Muscle layer of duodenum (tissue), 2 donors: ENCODE results near the gene LCLAT1.

Experiments
- H3K27ac ChIP-seq: one replicate; pipeline ENCODE4 v1.7.0; 2013; ENCODE audit warnings: mild to moderate bottlenecking, low read length
- H3K27me3 ChIP-seq: one replicate; pipeline ENCODE4 v1.7.0; 2013; ENCODE audit warnings: low read depth, mild to moderate bottlenecking, control low read depth, low read length
- H3K36me3 ChIP-seq, 2 donors: one replicate each; pipeline ENCODE4 v1.7.0; 2013; ENCODE audit warnings: low read length in 2 of 2, control low read depth in 1 of 2, mild to moderate bottlenecking in 1 of 2; ENCODE audit not compliant: insufficient read depth in 2 of 2, control insufficient read depth in 1 of 2
- H3K4me1 ChIP-seq, 2 donors: one replicate each; pipeline ENCODE4 v1.7.0; 2013; ENCODE audit warnings: low read length in 2 of 2, mild to moderate bottlenecking in 2 of 2, control low read depth in 1 of 2, moderate library complexity in 1 of 2; ENCODE audit not compliant: insufficient read depth in 2 of 2, control insufficient read depth in 1 of 2
- H3K4me3 ChIP-seq, 2 donors: one replicate each; pipeline ENCODE4 v1.7.0; 2013; ENCODE audit warnings: low read length in 2 of 2, low read depth in 1 of 2, mild to moderate bottlenecking in 1 of 2
- H3K9me3 ChIP-seq, 2 donors: one replicate each; pipeline ENCODE4 v1.7.0; 2013; ENCODE audit warnings: low read length in 2 of 2, control low read depth in 1 of 2, mild to moderate bottlenecking in 1 of 2; ENCODE audit not compliant: control insufficient read depth in 1 of 2
- donor health status: healthy.

LCLAT1 gene

DNA sequence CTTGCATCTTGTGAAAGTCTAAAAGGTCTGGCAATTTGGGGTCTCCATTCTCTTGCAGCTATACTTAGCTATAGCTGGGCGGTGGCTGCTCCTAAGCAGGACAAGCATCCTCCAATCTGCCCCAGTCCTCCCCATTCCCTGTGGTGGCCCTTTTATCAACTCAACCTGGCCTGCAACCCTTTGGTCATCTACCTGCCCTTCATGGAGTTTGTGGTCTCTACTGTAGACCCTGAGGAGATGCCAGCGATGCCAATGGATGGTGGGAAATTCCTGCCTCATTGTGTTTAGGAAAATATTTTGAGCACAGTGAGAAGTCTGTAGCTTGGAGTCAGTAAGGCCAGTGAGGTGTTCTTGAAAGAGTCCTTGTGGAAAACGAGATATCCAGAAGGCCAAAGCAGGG is 216.8 kb downstream of the LCLAT1 start:
- H3K4me3 ChIP-seq: no peak overlapping the region
- H3K4me1 ChIP-seq: peaks cover 6 to 16% of the 10 kb centered on the region in 2 donors
- no peaks in the 10 kb centered on the region for H3K36me3 ChIP-seq
- no peaks in the 10 kb centered on the region for H3K27me3 ChIP-seq
- H3K27ac ChIP-seq: no peak overlapping the region
- peaks cover 0 to 3% of the 10 kb centered on the region in 2 donors for H3K9me3 ChIP-seq

DNA sequence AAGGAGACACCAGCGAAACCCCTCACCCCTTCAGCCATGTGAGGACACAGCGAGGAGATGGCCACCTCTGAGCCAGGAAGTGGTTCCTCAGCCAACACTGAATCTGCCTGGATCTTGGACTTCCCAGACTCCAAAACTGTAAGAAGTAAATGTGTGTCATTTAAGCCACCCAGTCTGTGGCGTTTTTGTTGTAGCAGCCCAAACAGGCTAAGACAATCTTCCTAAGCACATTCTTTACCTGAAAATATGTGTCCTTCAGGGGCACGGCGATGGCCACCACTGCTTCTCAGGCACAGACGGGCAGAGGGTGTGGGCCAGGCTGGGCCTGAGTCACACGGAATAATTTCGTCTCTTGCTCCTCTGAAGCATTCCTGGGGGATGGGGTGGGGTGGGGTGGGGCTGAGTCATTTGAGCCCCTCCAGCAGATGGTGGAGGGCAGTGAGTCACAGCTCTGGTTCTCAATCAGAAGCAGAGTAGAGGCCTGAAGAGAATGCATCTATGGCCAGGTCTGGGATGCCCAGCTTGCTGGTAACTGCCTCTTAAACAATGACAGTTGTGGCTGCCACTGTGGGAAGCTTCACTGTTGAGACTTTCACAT is 217.8 kb downstream of the LCLAT1 start:
- Histone ChIP-seq H3K27ac (peak overlapping the region; percentile 27), H3K36me3 (no peaks in the 10 kb centered on the region), H3K4me1 (peaks cover 6 to 16% of the 10 kb centered on the region in 2 donors), H3K9me3 (peaks cover 2 to 4% of the 10 kb centered on the region in 2 donors), H3K4me3 (no peak overlapping the region), H3K27me3 (no peaks in the 10 kb centered on the region)

DNA sequence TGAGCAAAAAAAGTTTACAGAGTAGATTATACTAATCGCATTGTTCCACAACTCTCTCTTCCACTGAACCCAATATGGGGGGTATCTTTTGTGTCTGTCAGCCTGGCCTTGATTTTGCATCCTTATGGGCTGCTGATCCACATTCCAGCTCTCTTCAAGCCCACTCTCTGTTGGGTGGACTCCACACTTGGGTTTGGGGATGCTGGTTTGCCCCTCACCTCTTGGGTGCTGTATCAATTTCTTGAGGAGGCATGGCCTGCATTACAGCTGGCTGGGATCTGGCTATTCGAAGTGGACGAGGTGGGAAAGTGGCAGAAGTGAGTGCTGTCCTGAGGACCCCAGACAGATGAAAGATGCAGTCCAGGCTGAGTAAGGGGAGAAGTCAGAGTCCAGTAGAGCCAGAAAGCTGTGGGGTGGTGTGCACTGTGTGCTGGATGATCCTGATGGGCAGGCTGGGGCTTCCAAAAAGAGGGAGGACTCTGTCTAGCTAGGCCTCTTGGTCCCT is 218.8 kb downstream of the LCLAT1 start:
- Histone ChIP-seq H3K4me3 (no peak overlapping the region), H3K9me3 (peaks cover 4 to 7% of the 10 kb centered on the region in 2 donors), H3K4me1 (peaks cover 6 to 16% of the 10 kb centered on the region in 2 donors), H3K36me3 (no peaks in the 10 kb centered on the region), H3K27ac (peak overlapping the region; percentile 27), H3K27me3 (no peaks in the 10 kb centered on the region)

DNA sequence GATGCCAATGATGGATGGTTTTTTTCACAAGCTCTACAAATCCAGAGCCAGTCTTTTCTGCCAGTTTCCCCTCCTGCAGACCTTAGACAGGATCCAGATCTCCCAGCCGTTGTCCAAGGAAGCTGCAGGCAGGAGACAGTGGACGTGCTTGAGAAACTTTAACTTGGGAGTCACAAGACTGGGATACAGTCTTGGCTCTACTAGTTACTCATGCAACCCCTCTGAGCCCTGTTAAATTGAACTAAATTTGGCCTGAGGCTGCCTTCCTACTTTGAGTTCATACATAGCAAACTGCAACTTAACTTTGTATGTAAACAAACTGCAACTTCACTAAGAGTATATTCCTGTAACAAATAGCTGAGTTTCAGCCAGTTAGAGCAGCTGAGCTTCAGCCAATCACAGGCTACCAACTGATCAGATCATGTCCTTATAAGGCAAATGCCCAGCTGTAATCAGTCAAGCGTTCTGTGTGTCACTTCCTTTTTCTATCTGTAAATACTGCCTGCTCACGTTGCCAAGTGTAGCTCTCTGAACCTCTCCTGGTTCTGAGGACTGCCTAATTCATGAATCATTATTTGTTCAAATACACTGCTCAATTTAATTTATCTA is 219.3 kb downstream of the LCLAT1 start:
- Histone ChIP-seq H3K9me3 (peaks cover 4 to 7% of the 10 kb centered on the region in 2 donors), H3K4me1 (peaks cover 6 to 16% of the 10 kb centered on the region in 2 donors), H3K27ac (peak overlapping the region; percentile 27), H3K27me3 (no peaks in the 10 kb centered on the region), H3K36me3 (no peaks in the 10 kb centered on the region), H3K4me3 (no peak overlapping the region)

DNA sequence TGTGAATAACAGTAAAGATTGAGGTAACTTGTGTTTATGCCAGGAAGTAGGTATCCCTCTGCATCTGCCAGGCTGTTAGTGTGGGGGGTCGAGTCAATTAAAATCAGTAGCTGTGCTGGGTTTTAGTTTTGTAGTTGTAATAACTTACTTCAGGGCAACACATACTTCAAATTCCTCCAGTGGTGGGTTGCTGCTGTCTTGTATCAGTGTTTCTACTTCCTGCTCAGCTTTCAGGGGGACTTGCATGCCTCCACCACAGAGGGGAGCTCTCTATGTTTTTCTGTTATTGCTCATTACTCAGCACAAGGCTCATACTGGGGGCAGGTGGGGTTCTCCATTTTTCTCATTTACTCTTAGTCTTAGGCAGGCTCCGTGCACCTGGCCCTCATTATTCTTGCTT is 223.4 kb downstream of the LCLAT1 start:
- H3K4me3 ChIP-seq: no peak overlapping the region
- no peak overlapping the region for H3K27ac ChIP-seq
- H3K4me1 ChIP-seq: peaks cover 0 to 7% of the 10 kb centered on the region in 2 donors
- no peaks in the 10 kb centered on the region for H3K36me3 ChIP-seq
- no peaks in the 10 kb centered on the region for H3K27me3 ChIP-seq
- H3K9me3 ChIP-seq: peaks cover 4 to 7% of the 10 kb centered on the region in 2 donors

DNA sequence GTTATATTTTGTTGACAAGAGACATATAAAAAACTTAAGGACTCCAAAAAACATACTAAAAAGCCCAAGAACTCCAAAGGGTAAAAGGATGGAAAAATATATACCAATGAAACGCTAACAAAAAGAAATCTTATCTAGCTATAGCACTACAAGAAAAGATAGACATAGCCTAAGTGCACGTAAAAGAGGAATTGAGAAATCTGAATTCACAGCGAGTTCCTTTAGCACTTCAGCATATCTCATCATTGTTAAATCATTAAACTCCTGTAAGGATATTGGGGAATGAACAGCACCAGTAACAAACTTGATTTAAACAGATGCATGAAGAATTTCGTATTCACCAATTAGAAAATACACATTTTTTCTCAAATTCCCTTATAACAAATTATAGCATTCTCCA is 226.1 kb downstream of the LCLAT1 start:
- Histone ChIP-seq H3K9me3 (peaks cover 4 to 7% of the 10 kb centered on the region in 2 donors), H3K27ac (no peak overlapping the region), H3K4me3 (no peak overlapping the region), H3K4me1 (no peaks in the 10 kb centered on the region), H3K27me3 (no peaks in the 10 kb centered on the region), H3K36me3 (no peaks in the 10 kb centered on the region)

DNA sequence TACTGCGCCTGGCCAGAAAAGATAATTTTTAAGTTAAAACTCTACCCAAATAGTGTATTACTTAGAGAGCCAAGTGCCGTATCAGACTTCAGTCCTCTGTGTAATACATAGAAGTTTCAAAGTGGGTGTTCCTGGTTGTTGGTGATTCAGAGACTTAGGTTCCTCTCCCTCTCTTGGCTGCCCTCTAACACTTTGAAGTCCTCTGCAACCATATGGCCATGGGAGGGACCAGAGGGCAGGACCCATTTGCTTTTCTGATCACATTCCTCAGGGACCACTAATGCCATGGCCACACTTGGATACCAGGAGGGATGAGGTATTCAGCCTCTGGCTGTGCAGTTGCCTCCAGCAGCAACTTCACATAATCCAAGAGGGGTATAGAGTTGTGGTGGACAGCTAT is 228.7 kb downstream of the LCLAT1 start:
- no peaks in the 10 kb centered on the region for H3K4me1 ChIP-seq
- H3K27ac ChIP-seq: no peak overlapping the region
- H3K9me3 ChIP-seq: no peaks in the 10 kb centered on the region
- no peaks in the 10 kb centered on the region for H3K27me3 ChIP-seq
- H3K36me3 ChIP-seq: no peaks in the 10 kb centered on the region
- no peak overlapping the region for H3K4me3 ChIP-seq

DNA sequence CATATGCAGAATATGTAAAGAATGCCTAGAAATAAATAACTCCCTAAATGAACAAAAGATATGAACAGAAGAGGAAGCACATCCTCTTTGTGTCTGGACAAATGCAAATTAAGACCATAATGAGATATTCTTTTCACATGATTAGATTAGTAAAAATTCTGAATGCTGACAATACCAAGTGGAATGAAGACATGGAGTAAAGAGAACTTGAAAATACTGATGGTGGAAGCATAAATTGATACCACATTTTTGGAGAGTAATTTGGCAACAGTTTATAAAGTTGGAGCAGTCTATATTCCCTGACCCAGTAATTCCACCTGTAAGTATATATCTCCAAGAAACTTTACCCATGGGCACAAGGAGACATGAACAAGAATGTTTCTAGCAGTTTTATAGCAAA is 230.2 kb downstream of the LCLAT1 start:
- Histone ChIP-seq H3K4me3 (no peak overlapping the region), H3K36me3 (no peaks in the 10 kb centered on the region), H3K27me3 (no peaks in the 10 kb centered on the region), H3K4me1 (no peaks in the 10 kb centered on the region), H3K27ac (no peak overlapping the region), H3K9me3 (no peaks in the 10 kb centered on the region)

DNA sequence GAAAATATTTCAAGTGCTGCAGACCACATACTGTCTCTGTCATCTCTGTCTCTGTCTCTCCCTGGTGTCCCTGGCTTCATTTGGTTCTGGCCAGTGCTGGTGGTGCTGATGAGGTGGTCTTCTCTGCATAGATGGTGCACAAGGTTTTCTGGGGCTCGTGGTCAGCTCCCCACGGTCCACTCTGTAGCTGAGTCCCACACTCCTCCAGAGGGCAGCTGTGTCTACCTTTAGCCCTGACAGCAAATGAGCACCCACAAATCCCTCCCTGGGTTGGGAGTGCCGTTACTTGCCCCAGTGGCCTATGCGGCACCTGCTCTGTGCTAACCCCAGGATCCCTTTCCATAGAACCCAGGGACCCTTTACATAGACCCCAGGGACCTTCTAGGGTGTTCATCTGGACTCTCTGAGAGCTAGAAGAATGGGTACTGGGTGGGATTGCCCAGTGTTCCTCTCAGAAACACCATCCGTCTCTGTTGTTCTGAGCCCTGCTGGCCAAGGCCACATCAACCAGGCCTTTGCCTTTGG is 230.9 kb downstream of the LCLAT1 start:
- no peak overlapping the region for H3K4me3 ChIP-seq
- no peaks in the 10 kb centered on the region for H3K36me3 ChIP-seq
- H3K4me1 ChIP-seq: no peaks in the 10 kb centered on the region
- no peaks in the 10 kb centered on the region for H3K27me3 ChIP-seq
- H3K27ac ChIP-seq: no peak overlapping the region
- no peaks in the 10 kb centered on the region for H3K9me3 ChIP-seq

DNA sequence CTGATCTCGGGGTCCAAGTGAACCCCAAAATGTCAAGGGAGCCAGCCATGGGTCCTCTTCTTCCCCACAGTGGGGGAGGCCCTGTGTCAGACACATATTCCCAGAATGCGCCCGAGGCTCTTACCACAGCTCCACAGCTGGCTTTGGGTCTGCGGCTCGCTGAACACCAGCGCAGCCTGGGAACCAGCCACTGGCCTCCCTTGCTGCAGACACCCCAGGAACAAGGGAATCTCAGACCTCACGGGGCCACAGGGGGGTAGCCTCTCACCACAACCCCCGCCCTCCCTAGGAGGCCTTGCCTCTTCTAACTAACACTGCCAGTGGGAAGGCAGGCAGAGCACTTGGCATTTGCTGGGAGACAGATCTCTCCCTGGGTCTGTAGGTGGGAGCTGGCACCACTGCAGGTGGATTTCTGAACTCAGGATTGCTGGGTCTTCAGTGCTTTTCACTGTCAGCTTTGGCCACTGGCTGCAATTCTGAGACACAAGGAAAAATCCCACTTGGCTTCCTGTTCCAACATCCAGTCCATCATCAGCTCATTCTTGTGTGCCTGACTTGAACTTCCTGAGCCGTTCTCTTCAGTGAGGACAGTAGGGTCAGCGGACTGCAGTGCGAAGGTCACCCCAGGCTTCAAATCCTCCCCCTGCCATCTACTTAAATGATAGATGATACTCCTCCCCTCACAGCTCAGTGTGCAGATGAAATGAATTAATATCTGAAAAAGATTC is 231.5 kb downstream of the LCLAT1 start:
- Histone ChIP-seq H3K27me3 (no peaks in the 10 kb centered on the region), H3K9me3 (no peaks in the 10 kb centered on the region), H3K4me3 (no peak overlapping the region), H3K27ac (no peak overlapping the region), H3K4me1 (no peaks in the 10 kb centered on the region), H3K36me3 (no peaks in the 10 kb centered on the region)

DNA sequence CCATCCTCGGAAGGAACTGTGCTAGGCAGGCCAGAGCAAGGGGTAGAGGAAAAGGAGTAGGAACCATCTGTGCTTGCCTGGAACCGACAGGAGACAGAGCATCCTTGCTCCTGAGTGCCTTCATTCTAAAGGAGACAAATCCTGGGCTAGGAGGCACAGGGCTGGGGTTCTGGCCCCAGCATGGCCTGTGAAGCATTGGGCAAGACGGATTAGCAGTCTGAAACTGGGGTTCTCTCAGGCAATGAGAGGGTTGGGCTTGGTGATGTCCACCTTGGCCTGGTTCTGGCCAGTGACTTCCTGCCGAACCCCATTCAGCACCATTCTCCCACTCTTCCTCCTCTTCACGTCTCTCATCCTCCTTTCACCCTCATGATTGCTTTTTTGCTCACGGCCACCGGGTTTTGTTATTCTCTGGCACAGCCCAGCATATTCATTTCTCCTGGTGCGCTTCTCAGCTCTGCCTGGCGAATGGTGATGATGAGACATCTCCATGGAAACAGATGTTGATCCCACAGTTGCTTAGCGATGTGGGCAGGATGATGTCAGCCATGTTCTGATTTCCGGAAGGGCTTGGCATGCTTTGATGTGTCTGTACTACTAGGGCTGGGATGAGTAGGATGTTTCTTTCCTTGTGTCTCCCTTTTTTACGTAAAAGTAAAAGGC is 232.5 kb downstream of the LCLAT1 start:
- no peak overlapping the region for H3K4me3 ChIP-seq
- H3K27ac ChIP-seq: no peak overlapping the region
- H3K27me3 ChIP-seq: no peaks in the 10 kb centered on the region
- H3K9me3 ChIP-seq: no peaks in the 10 kb centered on the region
- H3K4me1 ChIP-seq: no peaks in the 10 kb centered on the region
- H3K36me3 ChIP-seq: no peaks in the 10 kb centered on the region
